Tibial artery (tissue), 4 donors: ENCODE measurements around the gene TNKS1BP1.
"Not testable (repeated sequence)": the region's sequence is repeated elsewhere in the genome, so short reads cannot be mapped to it uniquely, and the experiment has no call there.

Experiments
- DNase-seq, 2 donors: peaks; one replicate each; pipeline ENCODE4 v3.0.0-alpha.2; 2019
- H3K27ac ChIP-seq, 2 donors: fragments of 200-600 bp; sonication (generic) in 1 of 2; 1 replicate in 1 of 2; 2 replicates in 1 of 2; pipeline ENCODE4 v1.5.1; 2018 to 2019; ENCODE audit warnings: mild to moderate bottlenecking in 1 of 2
- H3K27me3 ChIP-seq, 2 donors: fragments of 200-600 bp; sonication (generic) in 1 of 2; one replicate each; pipeline versions ENCODE4 v1.5.1 to v1.6.0; 2016 to 2019
- H3K36me3 ChIP-seq, 3 donors: fragments of 200-600 bp; sonication (generic) in 2 of 3; one replicate each; pipeline ENCODE4 v1.5.1; 2016 to 2019; ENCODE audit warnings: mild to moderate bottlenecking in 2 of 3
- H3K4me1 ChIP-seq, 4 donors: fragments of 200-600 bp; sonication (generic) in 2 of 4; 1 replicate in 3 of 4; 2 replicates in 1 of 4; pipeline ENCODE4 v1.5.1; 2016 to 2019
- H3K4me3 ChIP-seq, 2 donors: fragments of 200-600 bp; sonication (generic) in 1 of 2; 1 replicate in 1 of 2; 2 replicates in 1 of 2; pipeline ENCODE4 v1.5.1; 2018 to 2019; ENCODE audit warnings: mild to moderate bottlenecking in 2 of 2
- H3K9me3 ChIP-seq, 3 donors: fragments of 200-600 bp; sonication (generic) in 1 of 3; one replicate each; pipeline ENCODE4 v1.5.1; 2016 to 2019
- intact Hi-C: fragments of 100-400 bp; cut with DNase I; formaldehyde crosslinking; loops from one replicate; pipeline ENCODE4 v1.15.0; 2023; ENCODE audit warnings: low total_unique reads
- TF ChIP-seq, protein P1 (sequence below), 2 experiments: fragments of 200-600 bp in 1 of 2; fragments of 450-650 bp in 1 of 2; IDR thresholded peaks; one replicate each; pipeline ENCODE4 v1.5.1; 2017 to 2019; ENCODE audit warnings: antibody characterized with exemption in 2 of 2, mild to moderate bottlenecking in 1 of 2, moderate library complexity in 1 of 2

Gene TNKS1BP1

DNA sequence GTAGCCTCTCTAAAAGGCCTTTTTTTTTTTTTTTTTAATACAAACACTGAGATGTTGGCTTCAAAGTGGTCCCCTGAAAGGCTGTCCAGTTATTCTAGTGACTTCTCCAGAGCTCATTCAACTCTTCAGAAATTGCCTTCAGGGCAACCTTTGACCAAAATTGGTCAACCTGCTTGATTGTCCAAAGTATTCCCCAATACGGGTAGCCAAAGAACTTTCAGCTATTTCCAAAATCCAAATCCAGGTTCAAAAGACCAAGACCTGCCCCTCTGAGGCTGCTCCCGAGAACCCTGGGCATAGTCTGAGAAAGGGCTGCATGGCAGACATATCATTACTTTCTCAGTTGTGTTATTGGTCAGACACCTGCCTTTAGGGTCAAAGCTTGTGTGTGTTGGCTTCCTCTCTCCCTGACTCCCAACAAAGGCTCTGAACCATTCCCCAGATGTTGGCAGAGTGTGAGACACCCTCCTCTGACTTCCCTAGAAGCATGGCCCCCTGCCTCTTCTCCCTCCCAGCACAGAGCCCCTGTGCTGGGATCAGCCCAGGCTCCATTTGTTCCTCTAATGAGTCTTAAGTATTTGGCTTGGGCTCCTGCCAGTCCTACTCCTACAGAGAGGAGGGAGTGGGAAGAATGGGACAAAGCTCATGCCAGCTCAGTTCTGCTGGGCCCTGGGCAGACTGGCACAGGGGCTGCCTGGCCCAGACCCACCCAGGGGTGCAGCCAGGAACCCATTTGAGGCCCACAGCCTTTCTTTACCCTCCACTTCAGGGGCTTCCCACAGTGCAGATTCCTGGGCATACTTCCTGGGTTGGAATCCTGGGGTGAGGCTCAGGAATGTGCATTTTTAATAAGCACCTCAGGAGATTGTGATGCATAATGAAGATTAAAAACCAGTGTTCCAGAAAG lies 30.3 kb downstream of the TNKS1BP1 start:
- TF ChIP-seq, protein P1, sequence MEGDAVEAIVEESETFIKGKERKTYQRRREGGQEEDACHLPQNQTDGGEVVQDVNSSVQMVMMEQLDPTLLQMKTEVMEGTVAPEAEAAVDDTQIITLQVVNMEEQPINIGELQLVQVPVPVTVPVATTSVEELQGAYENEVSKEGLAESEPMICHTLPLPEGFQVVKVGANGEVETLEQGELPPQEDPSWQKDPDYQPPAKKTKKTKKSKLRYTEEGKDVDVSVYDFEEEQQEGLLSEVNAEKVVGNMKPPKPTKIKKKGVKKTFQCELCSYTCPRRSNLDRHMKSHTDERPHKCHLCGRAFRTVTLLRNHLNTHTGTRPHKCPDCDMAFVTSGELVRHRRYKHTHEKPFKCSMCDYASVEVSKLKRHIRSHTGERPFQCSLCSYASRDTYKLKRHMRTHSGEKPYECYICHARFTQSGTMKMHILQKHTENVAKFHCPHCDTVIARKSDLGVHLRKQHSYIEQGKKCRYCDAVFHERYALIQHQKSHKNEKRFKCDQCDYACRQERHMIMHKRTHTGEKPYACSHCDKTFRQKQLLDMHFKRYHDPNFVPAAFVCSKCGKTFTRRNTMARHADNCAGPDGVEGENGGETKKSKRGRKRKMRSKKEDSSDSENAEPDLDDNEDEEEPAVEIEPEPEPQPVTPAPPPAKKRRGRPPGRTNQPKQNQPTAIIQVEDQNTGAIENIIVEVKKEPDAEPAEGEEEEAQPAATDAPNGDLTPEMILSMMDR (IDR thresholded peaks at IDR 0.05) = no peak
- Histone ChIP-seq H3K9me3 (peaks cover 3 to 6% (median 4%) of the 10 kb centered on the region in 3 donors), H3K27ac (no peak overlapping the region), H3K36me3 (peaks cover 13 to 30% (median 25%) of the 10 kb centered on the region in 3 donors), H3K4me1 (peaks cover 0 to 20% (median 14%) of the 10 kb centered on the region in 4 donors), H3K4me3 (no peak overlapping the region), H3K27me3 (no peaks in the 10 kb centered on the region)
- DNase-seq = no peak
- intact Hi-C loops = no loop called here

DNA sequence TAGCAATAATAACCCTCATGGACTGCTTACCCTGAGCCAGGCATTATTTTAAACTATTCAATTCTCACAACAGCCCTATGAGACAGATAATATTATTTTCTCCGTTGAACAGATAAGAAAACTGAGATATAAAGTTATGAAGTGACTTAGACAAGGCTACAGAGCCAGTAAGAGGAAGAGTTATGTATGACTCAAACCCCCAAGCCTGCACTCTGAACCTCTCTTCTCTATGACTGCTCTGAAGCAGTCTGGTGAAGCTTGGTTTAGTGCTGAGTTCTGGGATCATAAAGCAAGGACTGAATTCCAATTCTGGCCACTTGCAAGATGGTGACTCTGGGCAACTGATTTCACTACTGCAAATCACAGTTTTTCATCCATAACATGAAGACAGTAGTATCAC lies 34.5 kb downstream of the TNKS1BP1 start:
- Histone ChIP-seq H3K4me1 (peaks cover 0 to 18% (median 11%) of the 10 kb centered on the region in 4 donors), H3K27me3 (no peaks in the 10 kb centered on the region), H3K27ac (no peak overlapping the region), H3K4me3 (no peak overlapping the region), H3K9me3 (no peaks in the 10 kb centered on the region), H3K36me3 (no peaks in the 10 kb centered on the region)
- no peak for DNase-seq
- intact Hi-C loops = no loop called here
- TF ChIP-seq, protein P1 (IDR thresholded peaks at IDR 0.05) = no peak

DNA sequence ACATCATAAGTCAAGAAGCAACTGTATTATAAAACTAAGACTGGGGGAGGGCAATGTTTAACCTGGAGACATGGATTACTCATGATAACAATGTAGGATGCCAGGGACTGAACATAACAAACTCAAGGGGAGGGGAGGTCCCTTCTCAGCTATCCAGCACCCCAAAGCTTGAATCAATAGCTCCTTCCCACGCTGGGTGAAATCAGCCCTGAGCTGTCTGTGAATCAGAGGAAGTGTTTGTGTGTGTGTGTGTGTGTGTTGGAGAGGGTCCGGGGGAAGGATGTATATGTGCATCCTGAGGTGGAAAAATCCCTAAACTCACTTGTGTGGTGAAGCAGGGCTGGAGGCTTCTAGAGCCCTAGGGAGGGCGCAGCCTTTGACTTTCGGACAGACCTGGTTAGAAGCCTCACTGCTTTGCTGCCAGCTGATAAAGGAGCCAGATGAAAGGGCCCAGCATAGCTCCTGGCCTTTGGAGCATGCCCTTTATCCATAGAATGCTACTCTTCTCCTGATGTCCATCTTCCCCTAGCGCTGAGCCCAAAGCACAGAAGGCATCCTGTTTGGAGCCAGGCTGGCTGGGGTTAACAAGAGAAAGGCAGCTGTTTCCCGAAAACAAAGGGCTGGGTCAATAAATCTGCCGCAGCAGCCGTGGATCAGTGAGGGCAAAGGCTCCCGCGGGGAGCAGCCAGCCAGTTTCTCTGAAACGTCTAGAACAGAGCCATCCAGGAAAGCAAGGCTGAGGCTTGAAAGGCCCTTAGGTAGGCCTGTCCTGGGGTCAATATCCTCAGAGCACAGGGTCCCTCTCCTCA lies 35.8 kb downstream of the TNKS1BP1 start:
- H3K27ac ChIP-seq = no peak overlapping the region
- TF ChIP-seq, protein P1 (IDR thresholded peaks at IDR 0.05) = no peak
- no peak overlapping the region for H3K4me3 ChIP-seq
- no peaks in the 10 kb centered on the region for H3K27me3 ChIP-seq
- intact Hi-C loops = no loop called here
- no peaks in the 10 kb centered on the region for H3K9me3 ChIP-seq
- peaks cover 0 to 9% (median 0%) of the 10 kb centered on the region in 4 donors for H3K4me1 ChIP-seq
- no peak for DNase-seq
- H3K36me3 ChIP-seq = no peaks in the 10 kb centered on the region

DNA sequence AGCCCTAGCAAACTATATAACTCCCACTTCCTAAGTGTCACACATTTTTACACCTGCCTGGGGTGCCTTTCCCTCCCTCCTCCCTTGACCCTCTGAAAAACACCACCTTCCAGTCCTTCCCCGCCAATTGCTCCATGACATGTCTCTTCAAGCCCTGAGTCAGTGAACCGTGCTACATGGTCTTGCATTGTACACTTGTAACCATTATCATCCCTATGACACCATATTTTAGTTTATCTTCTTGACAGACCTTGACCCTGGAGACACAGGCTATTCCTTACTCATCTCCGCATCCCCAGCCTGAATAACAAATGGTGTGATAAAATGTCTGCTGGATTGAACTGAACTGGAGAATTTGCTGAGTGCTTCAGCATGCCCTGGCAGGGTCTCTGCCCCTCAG lies 36.9 kb downstream of the TNKS1BP1 start:
- intact Hi-C loops = no loop called here
- TF ChIP-seq, protein P1 (IDR thresholded peaks at IDR 0.05) = no peak
- Histone ChIP-seq H3K27ac (no peak overlapping the region), H3K27me3 (no peaks in the 10 kb centered on the region), H3K4me1 (peaks cover 0 to 2% (median 0%) of the 10 kb centered on the region in 4 donors), H3K36me3 (no peaks in the 10 kb centered on the region), H3K4me3 (no peak overlapping the region), H3K9me3 (no peaks in the 10 kb centered on the region)
- DNase-seq = no peak

DNA sequence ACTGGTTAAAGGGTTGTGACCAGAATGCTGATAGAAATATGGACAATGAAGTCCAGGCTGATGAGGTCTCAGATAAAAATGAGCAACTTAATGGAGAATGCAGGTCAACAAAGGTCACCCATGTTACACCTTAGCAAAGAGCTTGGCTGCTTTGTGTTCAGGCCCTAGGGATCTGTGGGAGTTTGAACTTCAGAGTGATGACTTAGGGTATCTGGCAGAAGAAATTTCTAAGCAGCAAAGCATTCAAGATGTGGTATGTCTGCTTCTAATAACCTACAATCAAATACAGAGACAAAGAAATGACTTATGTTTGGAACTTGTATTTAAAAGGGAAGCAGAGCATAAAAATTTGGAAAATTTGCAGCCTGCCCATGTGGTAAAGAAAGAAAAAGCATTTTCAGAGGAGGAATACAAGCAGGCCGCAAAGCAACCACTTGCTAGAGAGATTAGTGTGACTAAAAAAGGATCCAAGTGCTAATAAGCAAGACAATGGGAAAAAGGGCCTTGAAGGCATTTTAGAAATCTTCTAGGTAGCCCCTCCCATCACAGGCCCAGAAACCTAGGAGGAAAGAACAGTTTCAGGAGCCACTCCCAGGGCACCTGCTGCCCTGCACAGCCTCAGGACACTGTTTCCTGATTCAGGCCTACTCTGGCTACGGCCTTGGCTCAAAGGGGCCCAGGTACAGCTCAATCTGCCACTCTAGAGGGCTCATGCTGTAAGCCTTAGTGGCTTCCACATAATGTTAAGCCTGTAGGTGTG lies 41.3 kb downstream of the TNKS1BP1 start:
- Histone ChIP-seq H3K27me3 (no peaks in the 10 kb centered on the region), H3K27ac (no peak overlapping the region), H3K4me3 (no peak overlapping the region), H3K36me3 (no peaks in the 10 kb centered on the region), H3K9me3 (no peaks in the 10 kb centered on the region), H3K4me1 (peaks cover 0 to under 1% (median 0%) of the 10 kb centered on the region in 4 donors)
- TF ChIP-seq, protein P1 (IDR thresholded peaks at IDR 0.05) = no peak
- intact Hi-C loops = no loop called here
- DNase-seq = no peak

DNA sequence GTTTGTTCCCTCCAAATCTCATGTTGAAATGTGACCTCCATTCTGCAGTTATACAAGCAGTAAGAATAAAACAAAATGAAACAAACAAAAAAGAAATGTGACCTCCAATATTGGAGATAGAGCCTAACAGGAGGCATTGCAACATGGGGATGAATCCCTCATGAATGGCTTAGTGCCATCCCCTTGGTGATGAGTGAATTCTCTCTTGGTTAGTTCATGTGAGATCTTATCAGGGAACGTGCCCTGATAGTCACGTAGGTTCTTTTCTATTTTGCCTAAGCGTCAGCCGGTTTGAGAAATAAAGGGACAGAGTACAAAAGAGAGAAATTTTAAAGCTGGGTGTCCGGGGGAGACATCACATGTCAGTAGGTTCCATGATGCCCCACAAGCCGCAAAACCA lies 43.2 kb downstream of the TNKS1BP1 start:
- intact Hi-C loops, H3K4me3 ChIP-seq: not testable (repeated sequence)

More for the DNA sequence above, 43.2 kb downstream of the TNKS1BP1 start:
- H3K27me3 ChIP-seq, H3K36me3 ChIP-seq, H3K9me3 ChIP-seq, H3K27ac ChIP-seq, DNase-seq: not testable (repeated sequence)
- H3K4me1 ChIP-seq = peaks cover 0 to 12% (median 4%) of the 10 kb centered on the region in 4 donors
